Progenitor cell of endocrine pancreas (in vitro differentiated cells): ENCODE data around the gene ADAMTS9. TPM values are rescaled to one million over a fixed set of nuclear protein-coding genes. Genes with fewer than 3 reads are reported as not detected.
A peak's percentile ranks its signal among the peaks of the same experiment; 100 is the strongest.

ENCODE experiments used
- DNase-seq: peaks from one replicate; pipeline ENCODE4 v3.0.0; 2021; ENCODE audit warnings: low spot score; ENCODE audit not compliant: unreplicated experiment
- H3K27ac Mint-ChIP-seq: 2 replicates; pipeline ENCODE4 v1.8.0; 2021; ENCODE audit warnings: mild to moderate bottlenecking, moderate library complexity, mixed read lengths
- H3K27me3 Mint-ChIP-seq: 2 replicates; pipeline ENCODE4 v1.8.0; 2021; ENCODE audit warnings: mixed read lengths
- H3K36me3 Mint-ChIP-seq: 2 replicates; pipeline ENCODE4 v1.8.0; 2022; ENCODE audit warnings: mixed read lengths; ENCODE audit not compliant: insufficient read depth
- H3K4me1 Mint-ChIP-seq: 2 replicates; pipeline ENCODE4 v1.8.0; 2021; ENCODE audit warnings: low read depth, mixed read lengths
- H3K4me3 Mint-ChIP-seq: 2 replicates; pipeline ENCODE4 v1.8.0; 2021; ENCODE audit warnings: low read depth, mild to moderate bottlenecking, moderate library complexity, mixed read lengths
- H3K9me3 Mint-ChIP-seq: 2 replicates; pipeline ENCODE4 v1.8.0; 2021; ENCODE audit warnings: low read depth, mixed read lengths
- total RNA-seq: library from RNA; stranded (reverse); gene quantifications from 2 replicates; pipeline ENCODE4 v1.2.1, GENCODE V29; 2021
- TF ChIP-seq, protein P1 (sequence below): fragments of 200-600 bp; sonication (generic); IDR thresholded peaks from one replicate; pipeline ENCODE4 v1.5.0; 2021; ENCODE audit warnings: antibody characterized with exemption, mild to moderate bottlenecking; ENCODE audit not compliant: unreplicated experiment

Gene ADAMTS9
- total RNA-seq, 1 donor from 2014 or later: 54.2 TPM

DNA sequence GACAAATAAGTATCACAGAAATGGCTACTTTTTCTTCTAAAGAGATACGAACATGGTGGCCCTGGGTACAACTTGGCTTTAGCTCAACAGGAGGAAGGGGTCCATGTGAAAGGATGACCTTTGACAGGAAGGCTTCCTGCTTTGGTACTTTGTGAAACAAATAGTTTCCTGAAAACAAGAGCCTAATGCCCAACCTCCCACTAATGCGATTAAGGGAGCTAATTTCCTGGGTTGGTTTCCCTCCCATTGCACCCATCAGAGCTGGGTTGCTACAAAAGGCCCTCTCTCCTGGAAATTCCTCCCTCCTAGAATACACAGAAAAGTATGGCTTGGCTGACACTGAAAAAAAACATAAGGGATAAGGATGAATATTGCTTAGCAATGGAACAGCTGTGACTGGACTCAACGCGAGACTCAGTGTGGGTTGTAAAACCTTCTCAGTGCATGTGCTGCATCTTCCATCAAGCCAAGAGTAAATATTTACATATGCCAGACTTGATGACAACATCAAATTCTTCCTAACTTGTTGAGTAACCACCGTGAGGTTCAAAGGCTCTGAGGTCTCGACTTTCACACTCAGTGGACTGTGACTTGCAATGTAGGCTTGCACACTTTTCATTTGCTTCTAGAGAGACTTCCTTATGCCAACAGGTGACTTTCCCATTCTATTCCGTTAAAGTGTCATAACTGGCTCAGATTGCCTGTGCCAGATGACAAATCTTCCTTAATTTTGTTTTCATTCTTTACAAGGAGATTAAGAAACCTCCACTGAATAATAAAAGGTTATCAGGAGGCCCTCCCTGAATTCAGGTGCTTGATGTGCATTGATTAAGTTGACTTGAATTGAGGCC lies 60.1 kb downstream of the ADAMTS9 start:
- Mint-ChIP-seq H3K4me3 (no peak overlapping the region), H3K4me1 (peaks cover 24% of the 10 kb centered on the region), H3K27me3 (no peaks in the 10 kb centered on the region), H3K36me3 (peaks cover 51% of the 10 kb centered on the region), H3K9me3 (no peaks in the 10 kb centered on the region), H3K27ac (peak overlapping the region; percentile 71)
- no peak for DNase-seq
- TF ChIP-seq, protein P1, sequence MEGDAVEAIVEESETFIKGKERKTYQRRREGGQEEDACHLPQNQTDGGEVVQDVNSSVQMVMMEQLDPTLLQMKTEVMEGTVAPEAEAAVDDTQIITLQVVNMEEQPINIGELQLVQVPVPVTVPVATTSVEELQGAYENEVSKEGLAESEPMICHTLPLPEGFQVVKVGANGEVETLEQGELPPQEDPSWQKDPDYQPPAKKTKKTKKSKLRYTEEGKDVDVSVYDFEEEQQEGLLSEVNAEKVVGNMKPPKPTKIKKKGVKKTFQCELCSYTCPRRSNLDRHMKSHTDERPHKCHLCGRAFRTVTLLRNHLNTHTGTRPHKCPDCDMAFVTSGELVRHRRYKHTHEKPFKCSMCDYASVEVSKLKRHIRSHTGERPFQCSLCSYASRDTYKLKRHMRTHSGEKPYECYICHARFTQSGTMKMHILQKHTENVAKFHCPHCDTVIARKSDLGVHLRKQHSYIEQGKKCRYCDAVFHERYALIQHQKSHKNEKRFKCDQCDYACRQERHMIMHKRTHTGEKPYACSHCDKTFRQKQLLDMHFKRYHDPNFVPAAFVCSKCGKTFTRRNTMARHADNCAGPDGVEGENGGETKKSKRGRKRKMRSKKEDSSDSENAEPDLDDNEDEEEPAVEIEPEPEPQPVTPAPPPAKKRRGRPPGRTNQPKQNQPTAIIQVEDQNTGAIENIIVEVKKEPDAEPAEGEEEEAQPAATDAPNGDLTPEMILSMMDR: no peak

DNA sequence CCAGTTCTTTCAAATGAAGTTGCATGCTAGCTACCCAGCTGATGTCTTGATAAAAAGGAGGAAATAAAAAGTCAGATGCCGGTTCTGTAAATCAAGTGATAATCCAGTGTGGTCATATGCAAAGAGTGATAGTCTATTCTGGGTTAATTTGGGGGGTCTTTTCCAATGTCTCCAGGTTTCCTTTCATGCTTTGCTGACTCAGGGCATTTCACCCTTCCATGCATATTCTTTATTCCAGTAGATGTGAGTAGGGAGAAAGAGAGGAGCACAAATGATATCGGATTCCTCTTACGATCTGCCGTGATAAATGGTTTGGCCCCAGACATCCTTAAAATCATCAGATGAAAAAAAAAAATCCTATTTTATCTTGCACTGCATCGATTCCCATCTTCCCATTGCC lies 60.8 kb downstream of the ADAMTS9 start:
- DNase-seq: no peak
- no peak overlapping the region for H3K4me3 Mint-ChIP-seq
- H3K9me3 Mint-ChIP-seq: no peaks in the 10 kb centered on the region
- peak overlapping the region; percentile 45 for H3K27ac Mint-ChIP-seq
- peaks cover 51% of the 10 kb centered on the region for H3K36me3 Mint-ChIP-seq
- peaks cover 24% of the 10 kb centered on the region for H3K4me1 Mint-ChIP-seq
- TF ChIP-seq, protein P1: no peak
- H3K27me3 Mint-ChIP-seq: no peaks in the 10 kb centered on the region

DNA sequence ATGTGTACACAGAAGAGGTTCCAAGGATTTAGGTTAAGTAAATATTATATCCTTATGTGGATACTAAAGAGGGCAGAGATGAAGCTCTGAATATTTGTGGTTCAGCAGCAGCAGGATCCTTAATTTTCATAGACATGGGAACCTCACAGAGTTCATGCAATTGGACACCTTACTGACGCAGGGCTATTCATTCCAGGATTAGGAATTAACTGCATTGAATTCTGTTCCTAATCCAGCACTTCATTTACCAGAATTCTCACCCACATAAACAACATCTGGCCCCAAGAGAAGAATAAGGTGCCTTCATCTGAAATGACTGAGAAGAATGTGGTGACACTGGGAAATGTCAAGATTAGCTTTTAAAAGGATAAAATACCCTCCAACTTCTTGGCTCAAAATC lies 62.4 kb downstream of the ADAMTS9 start:
- Mint-ChIP-seq H3K27me3 (no peaks in the 10 kb centered on the region), H3K9me3 (peaks cover 4% of the 10 kb centered on the region), H3K27ac (no peak overlapping the region), H3K4me3 (no peak overlapping the region), H3K4me1 (peaks cover 24% of the 10 kb centered on the region), H3K36me3 (peaks cover 55% of the 10 kb centered on the region)
- TF ChIP-seq, protein P1: no peak
- DNase-seq: no peak

DNA sequence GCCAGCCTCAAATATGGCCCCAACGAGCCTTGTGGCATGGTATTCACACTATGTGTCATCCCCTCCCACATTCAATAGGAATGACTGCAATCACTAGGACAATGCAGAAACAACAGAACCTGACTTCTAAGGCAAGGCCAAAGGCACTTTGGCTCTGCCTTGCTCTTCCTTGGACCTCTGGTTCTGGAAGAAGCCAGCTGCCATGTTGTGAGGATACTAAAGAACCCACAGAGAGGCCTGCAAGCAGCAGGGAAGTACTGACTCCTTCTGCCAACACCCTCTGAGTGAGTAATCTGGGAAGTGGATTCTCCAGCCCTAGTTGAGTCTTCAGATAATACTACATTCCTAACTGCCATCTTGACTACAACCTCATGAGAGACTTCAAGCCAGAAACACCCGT lies 64.7 kb downstream of the ADAMTS9 start:
- no peak for DNase-seq
- Mint-ChIP-seq H3K27ac (no peak overlapping the region), H3K36me3 (peaks cover 52% of the 10 kb centered on the region), H3K4me1 (peaks cover 12% of the 10 kb centered on the region), H3K4me3 (no peak overlapping the region), H3K27me3 (no peaks in the 10 kb centered on the region), H3K9me3 (peaks cover 4% of the 10 kb centered on the region)
- TF ChIP-seq, protein P1: no peak

DNA sequence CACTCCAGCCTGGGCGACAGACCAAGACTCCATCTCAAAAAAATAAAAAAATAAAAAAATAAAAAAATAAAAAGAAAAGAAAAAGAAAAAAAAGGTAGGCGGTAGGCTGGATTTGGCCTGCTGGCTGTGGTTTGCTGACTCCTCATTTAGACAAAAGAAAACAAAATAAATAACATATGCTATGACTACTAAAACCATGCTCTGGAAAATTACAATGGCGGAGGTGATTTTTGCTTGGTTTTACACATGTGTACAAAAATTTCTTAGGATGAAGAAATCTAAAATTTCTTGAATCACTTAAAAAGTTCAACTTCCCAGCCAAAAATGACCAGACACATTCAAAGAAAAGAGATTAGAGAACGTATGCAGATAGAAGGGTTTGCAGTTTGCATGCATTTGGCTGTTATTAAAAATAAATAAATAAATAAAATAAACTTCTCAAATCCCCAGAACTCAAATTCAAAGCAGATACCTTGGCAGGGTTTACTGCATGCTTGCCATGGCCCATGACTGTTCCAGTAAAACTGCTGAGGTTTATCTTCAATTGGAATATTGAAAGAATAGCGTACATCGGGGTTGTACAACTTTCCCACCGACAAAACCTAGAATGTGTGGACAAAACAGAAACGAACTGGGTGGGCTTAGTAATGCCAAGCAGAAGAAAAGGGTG lies 65.9 kb downstream of the ADAMTS9 start:
- TF ChIP-seq, protein P1: no peak
- peaks cover 58% of the 10 kb centered on the region for H3K36me3 Mint-ChIP-seq
- H3K27ac Mint-ChIP-seq: peak overlapping the region; percentile 48
- DNase-seq: no peak
- no peaks in the 10 kb centered on the region for H3K27me3 Mint-ChIP-seq
- no peak overlapping the region for H3K4me3 Mint-ChIP-seq
- H3K9me3 Mint-ChIP-seq: peaks cover 4% of the 10 kb centered on the region
- no peaks in the 10 kb centered on the region for H3K4me1 Mint-ChIP-seq
